Posterior vena cava (tissue), 2 donors: Measurements from ENCODE around the gene KCNQ1OT1. TPM values are rescaled to one million over a fixed set of nuclear protein-coding genes. Genes with fewer than 3 reads are reported as not detected.
"Not testable (repeated sequence)": the region's sequence is repeated elsewhere in the genome, so short reads cannot be mapped to it uniquely, and the experiment has no call there.

Experiments used
- DNase-seq: peaks from one replicate; pipeline ENCODE4 v3.0.0-alpha.2; 2020; ENCODE audit warnings: low spot score
- intact Hi-C, 2 donors: fragments of 100-400 bp; cut with DNase I; formaldehyde crosslinking; loops; one replicate each; pipeline versions ENCODE4 v1.14.1 to v1.14.2; 2022 to 2023
- total RNA-seq, 2 donors: library from RNA; stranded (reverse); fragmentation: NEBNext Ultra II Directional; extraction: Animal tissue kit (Norgen Biotek cat#: 25700); gene quantifications; one replicate each; pipeline ENCODE4 v1.2.1, GENCODE V29; 2021
- donor health status: DM: yes; HTN: yes; CAD: no.
- donor health status: DM: yes; HTN: yes; CAD: no.

KCNQ1OT1 gene
- total RNA-seq, 2 donors from 2014 or later: 1.8 to 3.5 TPM

GRCh38 chr11:2652333-2653197, 47.2 kb downstream of the KCNQ1OT1 start:
- DNase-seq: no peak
- intact Hi-C loops: no loop called here

- no peak for DNase-seq
- intact Hi-C loops: no loop called here
Observed at GRCh38 chr11:2651826-2652271, 47.9 kb downstream of the KCNQ1OT1 start.

- intact Hi-C loops: no loop called here
- no peak for DNase-seq
Observed at GRCh38 chr11:2651054-2651617, 48.7 kb downstream of the KCNQ1OT1 start.

- intact Hi-C loops: no loop called here
- DNase-seq: no peak
Observed at GRCh38 chr11:2650343-2650867, 49.4 kb downstream of the KCNQ1OT1 start.

- intact Hi-C loops: no loop called here
- no peak for DNase-seq
Observed at GRCh38 chr11:2649848-2650247, 49.9 kb downstream of the KCNQ1OT1 start.

- intact Hi-C loops: no loop called here
- no peak for DNase-seq
Observed at GRCh38 chr11:2649400-2649799, 50.4 kb downstream of the KCNQ1OT1 start.

GRCh38 chr11:2647953-2648352, 51.8 kb downstream of the KCNQ1OT1 start:
- intact Hi-C loops: no loop called here
- DNase-seq: no peak

GRCh38 chr11:2647167-2647566, 52.6 kb downstream of the KCNQ1OT1 start:
- intact Hi-C loops: no loop called here
- no peak for DNase-seq

- no peak for DNase-seq
- intact Hi-C loops: no loop called here
Observed at GRCh38 chr11:2645779-2646118, 54.0 kb downstream of the KCNQ1OT1 start.

GRCh38 chr11:2644844-2645778, 54.7 kb downstream of the KCNQ1OT1 start:
- intact Hi-C loops: no loop called here

GRCh38 chr11:2643746-2644145, 56.0 kb downstream of the KCNQ1OT1 start:
- no peak for DNase-seq
- intact Hi-C loops: no loop called here

More at GRCh38 chr11:2644844-2645778, 54.7 kb downstream of the KCNQ1OT1 start:
- no peak for DNase-seq

GRCh38 chr11:2641623-2642022, 58.2 kb downstream of the KCNQ1OT1 start:
- intact Hi-C loops: no loop called here
- no peak for DNase-seq

- intact Hi-C loops, DNase-seq: not testable (repeated sequence)
Observed at GRCh38 chr11:2639763-2640162, 60.0 kb downstream of the KCNQ1OT1 start.

- DNase-seq: no peak
- intact Hi-C loops: no loop called here
Observed at GRCh38 chr11:2631161-2631560, 68.6 kb downstream of the KCNQ1OT1 start.

GRCh38 chr11:2630679-2631078, 69.1 kb downstream of the KCNQ1OT1 start:
- no peak for DNase-seq
- intact Hi-C loops: no loop called here

GRCh38 chr11:2625183-2625582, 74.6 kb downstream of the KCNQ1OT1 start:
- no peak for DNase-seq
- intact Hi-C loops: no loop called here

- intact Hi-C loops: no loop called here
- no peak for DNase-seq
Observed at GRCh38 chr11:2621894-2622293, 77.9 kb downstream of the KCNQ1OT1 start.

GRCh38 chr11:2612884-2613571, 86.8 kb downstream of the KCNQ1OT1 start:
- intact Hi-C loops: no loop called here
- no peak for DNase-seq

GRCh38 chr11:2609345-2609744, 90.4 kb downstream of the KCNQ1OT1 start:
- intact Hi-C loops: no loop called here
- DNase-seq: no peak
